Bronchus fibroblast of lung (primary cell): ENCODE results near the gene EPN3. TPM values are rescaled to one million over a fixed set of nuclear protein-coding genes. Genes with fewer than 3 reads are reported as not detected.

ENCODE experiments used
- total RNA-seq: library from RNA; depleted of rRNA; stranded (reverse); fragments of >200 nt; gene quantifications from 2 replicates; pipeline ENCODE4 v1.2.3, GENCODE V29; 2015

The EPN3 gene
- total RNA-seq = 0.15 TPM in 1 of 2 replicates, not detected in the other

GRCh38 chr17:50532452-50533024 is at the start of gene EPN3:
Gene EPN3, plus strand, starts transcription at chr17:50532735. Its CDS starts 3,822 bp downstream, at chr17:50536557.

GRCh38 chr17:50507871-50508572 is 24.5 kb upstream of the EPN3 start, which contains the start of gene MYCBPAP:
Gene MYCBPAP, plus strand, starts transcription at chr17:50508439. Its CDS starts 236 bp downstream, at chr17:50508675.

GRCh38 chr17:50547035-50547735 is 14.7 kb downstream of the EPN3 start, which contains the start of gene SPATA20:
Gene SPATA20, plus strand, starts transcription at chr17:50547174. Its CDS starts 35 bp downstream, at chr17:50547209.

GRCh38 chr17:50560185-50560824 is 27.8 kb downstream of the EPN3 start, which contains the start of gene CACNA1G:
Gene CACNA1G, plus strand, starts transcription at chr17:50560715. Its CDS starts 745 bp downstream, at chr17:50561460.

Other genes with a start within 250 kb of the EPN3 start
- gene XYLT2, start 186.6 kb upstream of the EPN3 start, total RNA-seq = 39.8 and 40.3 TPM in 2 replicates
- 114 and 130 TPM in 2 replicates for gene MRPL27, start 159.6 kb upstream of the EPN3 start, total RNA-seq
- 10.8 and 15.6 TPM in 2 replicates for gene EME1, start 159.5 kb upstream of the EPN3 start, total RNA-seq
- 233 and 248 TPM in 2 replicates for gene LRRC59, start 135.2 kb upstream of the EPN3 start, total RNA-seq
- gene ACSF2, start 106.5 kb upstream of the EPN3 start, total RNA-seq = 12.3 and 18.3 TPM in 2 replicates
- gene CHAD, start 63.9 kb upstream of the EPN3 start, total RNA-seq = not detected in 2 replicates
- gene RSAD1, start 53.9 kb upstream of the EPN3 start, total RNA-seq = 15.8 and 20.5 TPM in 2 replicates
- gene MYCBPAP, start 24.3 kb upstream of the EPN3 start, total RNA-seq = 0.59 and 1.2 TPM in 2 replicates
- 47.7 and 57.3 TPM in 2 replicates for gene SPATA20, start 14.4 kb downstream of the EPN3 start, total RNA-seq
- gene CACNA1G, start 28.0 kb downstream of the EPN3 start, total RNA-seq = under 0.01 TPM in 2 replicates
- 5.5 and 5.6 TPM in 2 replicates for gene ABCC3, start 102.1 kb downstream of the EPN3 start, total RNA-seq
- 21.3 and 25.2 TPM in 2 replicates for gene ANKRD40, start 175.2 kb downstream of the EPN3 start, total RNA-seq
- 13.7 and 17.3 TPM in 2 replicates for gene LUC7L3, start 186.9 kb downstream of the EPN3 start, total RNA-seq
- gene ANKRD40CL, start 234.8 kb downstream of the EPN3 start, total RNA-seq = not detected in 2 replicates